NB4 (cell line): Measurements from ENCODE around the gene TREM2.

Experiments used
- CTCF ChIP-seq: IDR thresholded peaks from one replicate; pipeline ENCODE4 v1.5.1; 2012; ENCODE audit warnings: low read depth, low read length
- POLR2A ChIP-seq: IDR thresholded peaks from 2 replicates; pipeline ENCODE4 v1.6.1; 2011; ENCODE audit warnings: mild to moderate bottlenecking; ENCODE audit not compliant: insufficient read length; ENCODE audit errors: extremely low read depth

- TF ChIP-seq CTCF (no peak), POLR2A (no peak)
Observed at GRCh38 chr6:41156001-41156400, 6.9 kb downstream of the TREM2 start.
